ENCODE results near the gene HSPA6.
A peak's percentile ranks its signal among the peaks of the same experiment; 100 is the strongest.
"Not testable (repeated sequence)": the region's sequence is repeated elsewhere in the genome, so short reads cannot be mapped to it uniquely, and the experiment has no call there.

Gene HSPA6

DNA sequence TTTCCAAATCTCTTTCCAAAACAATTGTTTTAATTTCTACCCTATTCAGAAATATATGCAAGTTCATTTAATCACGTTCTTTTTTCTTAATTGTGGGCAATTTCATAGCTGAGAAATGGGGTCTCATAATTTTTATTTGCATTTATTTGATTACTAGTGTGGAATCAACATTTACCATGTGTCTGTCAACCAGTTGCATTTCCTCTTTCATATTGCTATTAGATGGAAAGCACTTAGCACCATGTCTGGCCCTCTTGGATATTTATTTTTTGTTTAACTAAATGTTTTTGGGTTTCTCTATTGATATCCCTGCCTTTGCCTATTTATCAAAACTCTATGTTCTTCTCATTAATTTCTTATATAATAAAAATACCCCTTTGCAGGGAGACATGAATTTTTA is 39.2 kb downstream of the HSPA6 start:
- DNase-seq, result not testable (repeated sequence)

- peak; percentile 1 for DNase-seq
Observed at GRCh38 chr1:161566602-161566960, 42.2 kb downstream of the HSPA6 start.

DNA sequence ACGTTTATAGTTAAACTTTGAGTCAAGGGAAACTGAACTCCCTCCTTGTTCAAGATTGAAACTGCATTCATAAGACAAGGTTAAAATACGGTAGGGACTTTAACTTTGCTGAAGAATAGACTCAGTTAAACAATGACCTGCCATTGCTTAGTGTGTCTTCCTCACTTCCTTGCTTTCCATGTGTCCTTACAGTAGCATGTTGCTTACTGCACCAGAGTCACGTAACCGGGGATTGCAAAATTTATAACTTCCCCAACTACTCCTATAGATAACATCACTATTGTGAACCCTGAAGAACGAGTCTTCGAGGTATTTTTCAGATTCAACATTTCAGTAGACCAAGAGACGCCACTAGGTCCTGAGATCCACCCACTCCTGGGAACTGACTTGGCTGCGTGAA is 47.4 kb downstream of the HSPA6 start:
- not testable (repeated sequence) for DNase-seq

Measured in HCEC 1CT (cell line).